ENCODE measurements around the gene FBXL3. TPM values are rescaled to one million over a fixed set of nuclear protein-coding genes. Genes with fewer than 3 reads are reported as not detected.

Gene FBXL3
- total and polyA plus RNA-seq, 2 of the 8 experiments (the other 6 are each of a cell fraction or from before 2014, with no cell fraction given) = 4.9 to 14.9 TPM

- TF ChIP-seq, protein P1, sequence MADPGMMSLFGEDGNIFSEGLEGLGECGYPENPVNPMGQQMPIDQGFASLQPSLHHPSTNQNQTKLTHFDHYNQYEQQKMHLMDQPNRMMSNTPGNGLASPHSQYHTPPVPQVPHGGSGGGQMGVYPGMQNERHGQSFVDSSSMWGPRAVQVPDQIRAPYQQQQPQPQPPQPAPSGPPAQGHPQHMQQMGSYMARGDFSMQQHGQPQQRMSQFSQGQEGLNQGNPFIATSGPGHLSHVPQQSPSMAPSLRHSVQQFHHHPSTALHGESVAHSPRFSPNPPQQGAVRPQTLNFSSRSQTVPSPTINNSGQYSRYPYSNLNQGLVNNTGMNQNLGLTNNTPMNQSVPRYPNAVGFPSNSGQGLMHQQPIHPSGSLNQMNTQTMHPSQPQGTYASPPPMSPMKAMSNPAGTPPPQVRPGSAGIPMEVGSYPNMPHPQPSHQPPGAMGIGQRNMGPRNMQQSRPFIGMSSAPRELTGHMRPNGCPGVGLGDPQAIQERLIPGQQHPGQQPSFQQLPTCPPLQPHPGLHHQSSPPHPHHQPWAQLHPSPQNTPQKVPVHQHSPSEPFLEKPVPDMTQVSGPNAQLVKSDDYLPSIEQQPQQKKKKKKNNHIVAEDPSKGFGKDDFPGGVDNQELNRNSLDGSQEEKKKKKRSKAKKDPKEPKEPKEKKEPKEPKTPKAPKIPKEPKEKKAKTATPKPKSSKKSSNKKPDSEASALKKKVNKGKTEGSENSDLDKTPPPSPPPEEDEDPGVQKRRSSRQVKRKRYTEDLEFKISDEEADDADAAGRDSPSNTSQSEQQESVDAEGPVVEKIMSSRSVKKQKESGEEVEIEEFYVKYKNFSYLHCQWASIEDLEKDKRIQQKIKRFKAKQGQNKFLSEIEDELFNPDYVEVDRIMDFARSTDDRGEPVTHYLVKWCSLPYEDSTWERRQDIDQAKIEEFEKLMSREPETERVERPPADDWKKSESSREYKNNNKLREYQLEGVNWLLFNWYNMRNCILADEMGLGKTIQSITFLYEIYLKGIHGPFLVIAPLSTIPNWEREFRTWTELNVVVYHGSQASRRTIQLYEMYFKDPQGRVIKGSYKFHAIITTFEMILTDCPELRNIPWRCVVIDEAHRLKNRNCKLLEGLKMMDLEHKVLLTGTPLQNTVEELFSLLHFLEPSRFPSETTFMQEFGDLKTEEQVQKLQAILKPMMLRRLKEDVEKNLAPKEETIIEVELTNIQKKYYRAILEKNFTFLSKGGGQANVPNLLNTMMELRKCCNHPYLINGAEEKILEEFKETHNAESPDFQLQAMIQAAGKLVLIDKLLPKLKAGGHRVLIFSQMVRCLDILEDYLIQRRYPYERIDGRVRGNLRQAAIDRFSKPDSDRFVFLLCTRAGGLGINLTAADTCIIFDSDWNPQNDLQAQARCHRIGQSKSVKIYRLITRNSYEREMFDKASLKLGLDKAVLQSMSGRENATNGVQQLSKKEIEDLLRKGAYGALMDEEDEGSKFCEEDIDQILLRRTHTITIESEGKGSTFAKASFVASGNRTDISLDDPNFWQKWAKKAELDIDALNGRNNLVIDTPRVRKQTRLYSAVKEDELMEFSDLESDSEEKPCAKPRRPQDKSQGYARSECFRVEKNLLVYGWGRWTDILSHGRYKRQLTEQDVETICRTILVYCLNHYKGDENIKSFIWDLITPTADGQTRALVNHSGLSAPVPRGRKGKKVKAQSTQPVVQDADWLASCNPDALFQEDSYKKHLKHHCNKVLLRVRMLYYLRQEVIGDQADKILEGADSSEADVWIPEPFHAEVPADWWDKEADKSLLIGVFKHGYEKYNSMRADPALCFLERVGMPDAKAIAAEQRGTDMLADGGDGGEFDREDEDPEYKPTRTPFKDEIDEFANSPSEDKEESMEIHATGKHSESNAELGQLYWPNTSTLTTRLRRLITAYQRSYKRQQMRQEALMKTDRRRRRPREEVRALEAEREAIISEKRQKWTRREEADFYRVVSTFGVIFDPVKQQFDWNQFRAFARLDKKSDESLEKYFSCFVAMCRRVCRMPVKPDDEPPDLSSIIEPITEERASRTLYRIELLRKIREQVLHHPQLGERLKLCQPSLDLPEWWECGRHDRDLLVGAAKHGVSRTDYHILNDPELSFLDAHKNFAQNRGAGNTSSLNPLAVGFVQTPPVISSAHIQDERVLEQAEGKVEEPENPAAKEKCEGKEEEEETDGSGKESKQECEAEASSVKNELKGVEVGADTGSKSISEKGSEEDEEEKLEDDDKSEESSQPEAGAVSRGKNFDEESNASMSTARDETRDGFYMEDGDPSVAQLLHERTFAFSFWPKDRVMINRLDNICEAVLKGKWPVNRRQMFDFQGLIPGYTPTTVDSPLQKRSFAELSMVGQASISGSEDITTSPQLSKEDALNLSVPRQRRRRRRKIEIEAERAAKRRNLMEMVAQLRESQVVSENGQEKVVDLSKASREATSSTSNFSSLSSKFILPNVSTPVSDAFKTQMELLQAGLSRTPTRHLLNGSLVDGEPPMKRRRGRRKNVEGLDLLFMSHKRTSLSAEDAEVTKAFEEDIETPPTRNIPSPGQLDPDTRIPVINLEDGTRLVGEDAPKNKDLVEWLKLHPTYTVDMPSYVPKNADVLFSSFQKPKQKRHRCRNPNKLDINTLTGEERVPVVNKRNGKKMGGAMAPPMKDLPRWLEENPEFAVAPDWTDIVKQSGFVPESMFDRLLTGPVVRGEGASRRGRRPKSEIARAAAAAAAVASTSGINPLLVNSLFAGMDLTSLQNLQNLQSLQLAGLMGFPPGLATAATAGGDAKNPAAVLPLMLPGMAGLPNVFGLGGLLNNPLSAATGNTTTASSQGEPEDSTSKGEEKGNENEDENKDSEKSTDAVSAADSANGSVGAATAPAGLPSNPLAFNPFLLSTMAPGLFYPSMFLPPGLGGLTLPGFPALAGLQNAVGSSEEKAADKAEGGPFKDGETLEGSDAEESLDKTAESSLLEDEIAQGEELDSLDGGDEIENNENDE (IDR thresholded peaks at IDR 0.05; ENCODE audit: insufficient replicate concordance, low read length) = no peak
- TF ChIP-seq SIX5 (IDR thresholded peaks at IDR 0.05; ENCODE audit: low read depth, low read length) (no peak), KDM1A (IDR thresholded peaks at IDR 0.05; ENCODE audit: borderline replicate concordance, low read length) (no peak), SAP30 (IDR thresholded peaks at IDR 0.05; ENCODE audit: insufficient read depth, insufficient replicate concordance, low read length) (no peak), FOSL1 (IDR thresholded peaks at IDR 0.05; ENCODE audit: insufficient read depth, low read depth, low read length) (no peak), CREB1 (IDR thresholded peaks at IDR 0.05) (no peak), TAF7 (optimal IDR thresholded peaks at IDR 0.05; ENCODE audit: borderline replicate concordance, low read depth, low read length) (no peak), TBP (IDR thresholded peaks at IDR 0.05; ENCODE audit: low read depth, low read length) (no peak), EP300 (IDR thresholded peaks at IDR 0.05; ENCODE audit: borderline replicate concordance in 1 of 2, low read depth in 2 of 2, low read length in 2 of 2) (no peak), RXRA (IDR thresholded peaks at IDR 0.05; ENCODE audit: insufficient read depth, low read depth, low read length) (no peak), ZNF274 (IDR thresholded peaks at IDR 0.05; ENCODE audit: borderline replicate concordance, extremely low read depth, low read length) (no peak), SP2 (IDR thresholded peaks at IDR 0.05; ENCODE audit: low read length) (no peak)
Measured at GRCh38 chr13:76968041-76968440, 58.9 kb downstream of the FBXL3 start (continued).
